Liver (tissue), 9 donors: Measurements from ENCODE around the gene GALNT9. TPM values are rescaled to one million over a fixed set of nuclear protein-coding genes. Genes with fewer than 3 reads are reported as not detected.

Experiments used
- DNase-seq: peaks from one replicate; pipeline ENCODE4 v3.0.0-alpha.2; 2017; ENCODE audit warnings: low spot score
- H3K27ac ChIP-seq, 2 donors: one replicate each; pipeline ENCODE4 v1.7.0; 2013; ENCODE audit warnings: inconsistent platforms in 2 of 2, low read length in 2 of 2, control low read depth in 1 of 2, low read depth in 1 of 2, mild to moderate bottlenecking in 1 of 2
- H3K27me3 ChIP-seq, 4 donors: one replicate each; pipeline versions ENCODE4 v1.6.1 to v1.7.0; 2013; ENCODE audit warnings: low read length in 3 of 4, inconsistent platforms in 1 of 4, mild to moderate bottlenecking in 1 of 4, moderate library complexity in 1 of 4; ENCODE audit not compliant: control insufficient read depth in 4 of 4, insufficient read depth in 4 of 4
- H3K36me3 ChIP-seq, 4 donors: one replicate each; pipeline versions ENCODE4 v1.6.1 to v1.7.0; 2013; ENCODE audit warnings: low read length in 3 of 4, mild to moderate bottlenecking in 3 of 4, low read depth in 1 of 4, moderate library complexity in 1 of 4; ENCODE audit not compliant: control insufficient read depth in 4 of 4, insufficient read depth in 3 of 4
- H3K4me1 ChIP-seq, 4 donors: one replicate each; pipeline versions ENCODE4 v1.6.1 to v1.7.0; 2013; ENCODE audit warnings: low read length in 3 of 4, mild to moderate bottlenecking in 3 of 4, moderate library complexity in 1 of 4; ENCODE audit not compliant: control insufficient read depth in 4 of 4, insufficient read depth in 4 of 4
- H3K4me3 ChIP-seq, 3 donors: one replicate each; pipeline versions ENCODE4 v1.6.1 to v1.7.0; 2013; ENCODE audit warnings: low read length in 3 of 3, control low read depth in 1 of 3, low read depth in 1 of 3, mild to moderate bottlenecking in 1 of 3
- H3K9ac ChIP-seq, 2 donors: one replicate each; pipeline ENCODE4 v1.7.0; 2013; ENCODE audit warnings: low read length in 2 of 2, mild to moderate bottlenecking in 2 of 2, moderate library complexity in 2 of 2, control low read depth in 1 of 2, low read depth in 1 of 2
- H3K9me3 ChIP-seq, 4 donors: one replicate each; pipeline versions ENCODE4 v1.6.1 to v1.7.0; 2013; ENCODE audit warnings: low read length in 3 of 4; ENCODE audit not compliant: control insufficient read depth in 4 of 4
- ATF3 ChIP-seq: IDR thresholded peaks from 2 replicates; pipeline ENCODE4 v1.6.1; 2016; ENCODE audit warnings: antibody characterized with exemption
- CTCF ChIP-seq: fragments of 150-350 bp; IDR thresholded peaks from 2 replicates; pipeline ENCODE4 v1.5.1; 2017; ENCODE audit warnings: improper control_type of control experiment, low read depth, low read length; ENCODE audit not compliant: missing input control
- EGR1 ChIP-seq, 2 donors: IDR thresholded peaks; 2 replicates each; pipeline ENCODE4 v1.6.1; 2016 to 2018; ENCODE audit warnings: antibody characterized with exemption in 2 of 2, low read depth in 2 of 2
- GABPA ChIP-seq, 2 donors: IDR thresholded peaks in 1 of 2; conservative IDR thresholded peaks in 1 of 2; 2 replicates each; pipeline ENCODE4 v1.6.1; 2016; ENCODE audit warnings: antibody characterized with exemption in 2 of 2, mild to moderate bottlenecking in 1 of 2, moderate library complexity in 1 of 2
- HNF4A ChIP-seq, 2 donors: conservative IDR thresholded peaks; 2 replicates each; pipeline ENCODE4 v1.6.1; 2016; ENCODE audit warnings: antibody characterized with exemption in 2 of 2, mild to moderate bottlenecking in 2 of 2
- MAX ChIP-seq: IDR thresholded peaks from 2 replicates; pipeline ENCODE4 v1.6.1; 2016; ENCODE audit warnings: antibody characterized with exemption
- NR2F2 ChIP-seq: IDR thresholded peaks from 2 replicates; pipeline ENCODE4 v1.6.1; 2016; ENCODE audit warnings: antibody characterized with exemption
- RAD21 ChIP-seq, 2 donors: IDR thresholded peaks; 2 replicates each; pipeline ENCODE4 v1.6.1; 2016; ENCODE audit warnings: antibody characterized with exemption in 2 of 2, mild to moderate bottlenecking in 2 of 2
- REST ChIP-seq: IDR thresholded peaks from 2 replicates; pipeline ENCODE4 v1.6.1; 2016; ENCODE audit warnings: antibody characterized with exemption, mild to moderate bottlenecking
- RXRA ChIP-seq, 2 donors: IDR thresholded peaks; 2 replicates each; pipeline ENCODE4 v1.6.1; 2017 to 2018; ENCODE audit warnings: antibody characterized with exemption in 2 of 2, mild to moderate bottlenecking in 1 of 2
- SP1 ChIP-seq: IDR thresholded peaks from 2 replicates; pipeline ENCODE4 v1.6.1; 2018; ENCODE audit warnings: antibody characterized with exemption, mild to moderate bottlenecking
- TAF1 ChIP-seq: conservative IDR thresholded peaks from 2 replicates; pipeline ENCODE4 v1.6.1; 2016; ENCODE audit warnings: antibody characterized with exemption, mild to moderate bottlenecking
- YY1 ChIP-seq: IDR thresholded peaks from 2 replicates; pipeline ENCODE4 v1.6.1; 2016; ENCODE audit warnings: antibody characterized with exemption, mild to moderate bottlenecking
- WGBS: extraction: QIAGEN DNeasy Blood & Tissue Kit; methylation state at CpG from one replicate; pipeline ENCODE4 v1.1.7; 2013; 5-methylcytosine and 5-hydroxymethylcytosine counted together
- polyA plus RNA-seq, 2 donors: library from polyadenylated mRNA; stranded (reverse) in 1 of 2; unstranded in 1 of 2; fragments of 200-250 nt in 1 of 2; fragments of >200 nt in 1 of 2; fragmentation: Nextera tagmentation in 1 of 2; extraction: Ambion mirVana in 1 of 2; gene quantifications; one replicate each; pipeline versions ENCODE4 v1.2.1 to v1.2.3, GENCODE V29; 2013 to 2015
- total RNA-seq, 2 donors: library from RNA; depleted of rRNA; stranded (reverse); fragments of >200 nt; gene quantifications; one replicate each; pipeline ENCODE4 v1.2.3, GENCODE V29; 2014
- donor health status: healthy.
- donor health status: healthy.
- donor health status: healthy.
- donor health status: healthy.
- donor health status: healthy.

GALNT9 gene
- total and polyA plus RNA-seq, 4 donors, result 0.05 to 0.25 (median 0.09) TPM; not detected in 1

GRCh38 chr12:132155771-132156572, 173.4 kb downstream of the GALNT9 start:
- Histone ChIP-seq H3K9me3 (no peaks in the 10 kb centered on the region), H3K27me3 (no peaks in the 10 kb centered on the region), H3K4me1 (peaks cover 0 to 7% (median 2%) of the 10 kb centered on the region in 4 donors), H3K4me3 (no peak overlapping the region), H3K9ac (no peak overlapping the region), H3K27ac (no peak overlapping the region), H3K36me3 (peaks cover 0 to 10% (median 3%) of the 10 kb centered on the region in 4 donors)
- WGBS, result 97% methylated on average over 10 of the region's 10 CpGs
- TF ChIP-seq CTCF, result no peak
- TF ChIP-seq RXRA (IDR thresholded peaks at IDR 0.05), result no peak
- no peak for TF ChIP-seq YY1
- TF ChIP-seq RAD21 (IDR thresholded peaks at IDR 0.05), result no peak
- TF ChIP-seq NR2F2, result no peak
- no peak for DNase-seq

GRCh38 chr12:132154941-132155770, 174.2 kb downstream of the GALNT9 start:
- 93% methylated on average over 51 of the region's 51 CpGs for WGBS
- Histone ChIP-seq H3K4me1 (peaks cover 0 to 7% (median 2%) of the 10 kb centered on the region in 4 donors), H3K27me3 (no peaks in the 10 kb centered on the region), H3K27ac (no peak overlapping the region), H3K9ac (no peak overlapping the region), H3K36me3 (peaks cover 0 to 10% (median 4%) of the 10 kb centered on the region in 4 donors), H3K9me3 (no peaks in the 10 kb centered on the region), H3K4me3 (no peak overlapping the region)
- no peak for TF ChIP-seq EGR1 (IDR thresholded peaks at IDR 0.05; ENCODE audit: low read depth in 2 of 2)
- TF ChIP-seq SP1, result no peak
- TF ChIP-seq YY1, result no peak
- no peak for DNase-seq

GRCh38 chr12:132154341-132154761, 175.0 kb downstream of the GALNT9 start:
- no peaks in the 10 kb centered on the region for H3K9me3 ChIP-seq
- TF ChIP-seq NR2F2, result no peak
- TF ChIP-seq HNF4A (conservative IDR thresholded peaks at IDR 0.05), result no peak
- no peak for TF ChIP-seq GABPA (IDR thresholded peaks at IDR 0.05 in 1 of 2, conservative IDR thresholded peaks at IDR 0.05 in 1 of 2)
- TF ChIP-seq RXRA (IDR thresholded peaks at IDR 0.05), result no peak
- TF ChIP-seq REST, result no peak
- no peak for TF ChIP-seq CTCF
- no peak for TF ChIP-seq ATF3
- no peak for TF ChIP-seq TAF1
- no peak for TF ChIP-seq MAX
- H3K36me3 ChIP-seq, result peaks cover 0 to 10% (median 4%) of the 10 kb centered on the region in 4 donors
- peaks cover 0 to 7% (median 2%) of the 10 kb centered on the region in 4 donors for H3K4me1 ChIP-seq
- no peaks in the 10 kb centered on the region for H3K27me3 ChIP-seq
- H3K4me3 ChIP-seq, result no peak overlapping the region
- 70% methylated on average over 21 of the region's 21 CpGs for WGBS
- no peak overlapping the region for H3K27ac ChIP-seq
- DNase-seq, result no peak
- H3K9ac ChIP-seq, result no peak overlapping the region
